Panc1 (cell line): ENCODE measurements around the gene CACNA1C. TPM values are rescaled to one million over a fixed set of nuclear protein-coding genes. Genes with fewer than 3 reads are reported as not detected.

Experiments
- ATAC-seq: fragments of 200-7000 bp; cut with Tn5 transposase; 2 replicates; pipeline ENCODE4 v1.9.1; 2020; ENCODE audit warnings: mild to moderate bottlenecking, moderate library complexity
- BruUV-seq: library from RNA; stranded (reverse); fragments of 400-500 nt; replicated peaks from 2 replicates; lab custom pipeline; 2021; lab: Mats Ljungman, UMichigan
- CTCF ChIA-PET: fragments of 300-600 bp; sonication (Branson Sonifier 250); formaldehyde crosslinking; loops from one replicate; lab custom pipeline; 2022; ENCODE audit warnings: antibody characterized with exemption; lab: Charles Lee
- POLR2A ChIA-PET: fragments of 300-600 bp; sonication (Branson Sonifier 250); formaldehyde crosslinking; loops from one replicate; lab custom pipeline; 2022; ENCODE audit warnings: antibody characterized with exemption; lab: Charles Lee
- DNase-seq: peaks from one replicate; pipeline ENCODE4 v3.0.0-alpha.2; 2010; ENCODE audit warnings: low read depth, low spot score
- H3K27ac ChIP-seq: 2 replicates; pipeline ENCODE4 v1.5.1; 2011; ENCODE audit warnings: mild to moderate bottlenecking, low read length, inconsistent platforms
- H3K27me3 ChIP-seq: fragments of 200-500 bp; sonication (Bioruptor generic); 2 replicates; pipeline ENCODE4 v1.6.0; 2014; ENCODE audit warnings: low read length, inconsistent platforms; ENCODE audit not compliant: control insufficient read depth, insufficient read depth
- H3K36me3 ChIP-seq: fragments of 200-500 bp; sonication (Bioruptor generic); 2 replicates; pipeline ENCODE4 v1.5.1; 2014; ENCODE audit warnings: inconsistent platforms, mild to moderate bottlenecking, low read length, moderate library complexity; ENCODE audit not compliant: control insufficient read depth, insufficient read depth
- H3K4me1 ChIP-seq: 2 replicates; pipeline ENCODE4 v1.5.1; 2011; ENCODE audit warnings: inconsistent platforms, mild to moderate bottlenecking, low read length, moderate library complexity; ENCODE audit not compliant: control insufficient read depth, insufficient read depth
- H3K4me3 ChIP-seq, 2 experiments: 2 replicates each; pipeline ENCODE4 v1.5.1; 2011 to 2012; ENCODE audit warnings: low read depth in 2 of 2, low read length in 2 of 2, mild to moderate bottlenecking in 2 of 2, inconsistent platforms in 1 of 2, moderate library complexity in 1 of 2
- H3K9me3 ChIP-seq: fragments of 200-500 bp; sonication (Bioruptor generic); 2 replicates; pipeline ENCODE4 v1.5.1; 2014; ENCODE audit warnings: low read depth, mild to moderate bottlenecking, inconsistent platforms, low read length, moderate library complexity; ENCODE audit not compliant: control insufficient read depth, insufficient read depth
- POLR2AphosphoS5 ChIP-seq: IDR thresholded peaks from 2 replicates; pipeline ENCODE4 v1.6.1; 2012; ENCODE audit warnings: mild to moderate bottlenecking, low read depth, low read length, moderate library complexity
- SIN3A ChIP-seq: IDR thresholded peaks from 2 replicates; pipeline ENCODE4 v1.6.1; 2012; ENCODE audit warnings: low read depth, mild to moderate bottlenecking, low read length, moderate library complexity, borderline replicate concordance; ENCODE audit not compliant: insufficient read depth
- TCF7L2 ChIP-seq: IDR thresholded peaks from 2 replicates; pipeline ENCODE4 v1.6.1; 2011; ENCODE audit warnings: mild to moderate bottlenecking, low read depth, low read length, inconsistent platforms
- in situ Hi-C: cut with HindIII; loops from 2 replicates; pipeline ENCODE4 v1.10.0; 2016; ENCODE audit warnings: low sequenced_read_pairs, low pct_unique_long_range_greater_than_20kb
- intact Hi-C: fragments of 100-400 bp; cut with micrococcal nuclease; formaldehyde crosslinking; loops from one replicate; pipeline ENCODE4 v1.10.0; 2022; ENCODE audit not compliant: unreplicated experiment
- total RNA-seq: library from RNA; stranded (reverse); gene quantifications from one replicate; pipeline ENCODE4 v1.2.1, GENCODE V29; 2021; ENCODE audit not compliant: unreplicated experiment
- TF ChIP-seq, protein P1 (sequence below): fragments of 450-650 bp; IDR thresholded peaks from 2 replicates; pipeline ENCODE4 v1.5.1; 2017; ENCODE audit warnings: mild to moderate bottlenecking
- TF ChIP-seq, protein P2 (sequence below), 2 experiments: IDR thresholded peaks; 2 replicates each; pipeline ENCODE4 v1.6.1; 2011 to 2012; ENCODE audit warnings: low read depth in 2 of 2, control low read depth in 1 of 2, low read length in 1 of 2, mild to moderate bottlenecking in 1 of 2, moderate library complexity in 1 of 2; ENCODE audit not compliant: insufficient read depth in 1 of 2

CACNA1C gene
- total RNA-seq, 1 experiment from 2014 or later = 0.03 TPM

DNA sequence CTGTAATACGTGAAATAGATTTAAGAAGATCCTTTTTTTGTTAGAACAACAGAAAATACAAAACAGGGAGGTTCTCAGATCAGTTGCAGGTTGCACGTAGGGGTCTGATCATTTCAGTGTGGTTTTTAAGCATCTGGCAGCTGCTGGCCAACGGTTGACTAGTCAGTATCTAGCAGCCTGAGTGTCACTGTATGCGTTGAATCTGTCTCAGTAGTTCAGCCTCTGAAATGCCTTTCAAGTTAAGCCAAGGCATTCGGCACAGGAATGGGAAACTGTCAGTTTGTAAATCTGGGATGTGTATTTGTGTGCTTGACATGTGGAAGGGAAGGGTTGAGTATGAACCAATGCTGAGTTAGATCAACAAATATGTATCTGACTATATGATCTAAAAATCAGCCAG, 165.9 kb downstream of the CACNA1C start:
- BruUV-seq = no TSS peak
- ATAC-seq = no peak
- H3K9me3 ChIP-seq = no peaks in the 10 kb centered on the region
- no peak for DNase-seq
- intact Hi-C loops = no loop called here
- no peaks in the 10 kb centered on the region for H3K36me3 ChIP-seq
- CTCF ChIA-PET = no interaction called here
- peaks cover 2% of the 10 kb centered on the region for H3K27me3 ChIP-seq
- H3K4me3 ChIP-seq = no peak overlapping the region
- in situ Hi-C loops = no loop called here
- TF ChIP-seq TCF7L2 = no peak
- no peak for TF ChIP-seq POLR2AphosphoS5
- TF ChIP-seq SIN3A = no peak
- TF ChIP-seq, protein P1, sequence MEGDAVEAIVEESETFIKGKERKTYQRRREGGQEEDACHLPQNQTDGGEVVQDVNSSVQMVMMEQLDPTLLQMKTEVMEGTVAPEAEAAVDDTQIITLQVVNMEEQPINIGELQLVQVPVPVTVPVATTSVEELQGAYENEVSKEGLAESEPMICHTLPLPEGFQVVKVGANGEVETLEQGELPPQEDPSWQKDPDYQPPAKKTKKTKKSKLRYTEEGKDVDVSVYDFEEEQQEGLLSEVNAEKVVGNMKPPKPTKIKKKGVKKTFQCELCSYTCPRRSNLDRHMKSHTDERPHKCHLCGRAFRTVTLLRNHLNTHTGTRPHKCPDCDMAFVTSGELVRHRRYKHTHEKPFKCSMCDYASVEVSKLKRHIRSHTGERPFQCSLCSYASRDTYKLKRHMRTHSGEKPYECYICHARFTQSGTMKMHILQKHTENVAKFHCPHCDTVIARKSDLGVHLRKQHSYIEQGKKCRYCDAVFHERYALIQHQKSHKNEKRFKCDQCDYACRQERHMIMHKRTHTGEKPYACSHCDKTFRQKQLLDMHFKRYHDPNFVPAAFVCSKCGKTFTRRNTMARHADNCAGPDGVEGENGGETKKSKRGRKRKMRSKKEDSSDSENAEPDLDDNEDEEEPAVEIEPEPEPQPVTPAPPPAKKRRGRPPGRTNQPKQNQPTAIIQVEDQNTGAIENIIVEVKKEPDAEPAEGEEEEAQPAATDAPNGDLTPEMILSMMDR = no peak
- TF ChIP-seq, protein P2, sequence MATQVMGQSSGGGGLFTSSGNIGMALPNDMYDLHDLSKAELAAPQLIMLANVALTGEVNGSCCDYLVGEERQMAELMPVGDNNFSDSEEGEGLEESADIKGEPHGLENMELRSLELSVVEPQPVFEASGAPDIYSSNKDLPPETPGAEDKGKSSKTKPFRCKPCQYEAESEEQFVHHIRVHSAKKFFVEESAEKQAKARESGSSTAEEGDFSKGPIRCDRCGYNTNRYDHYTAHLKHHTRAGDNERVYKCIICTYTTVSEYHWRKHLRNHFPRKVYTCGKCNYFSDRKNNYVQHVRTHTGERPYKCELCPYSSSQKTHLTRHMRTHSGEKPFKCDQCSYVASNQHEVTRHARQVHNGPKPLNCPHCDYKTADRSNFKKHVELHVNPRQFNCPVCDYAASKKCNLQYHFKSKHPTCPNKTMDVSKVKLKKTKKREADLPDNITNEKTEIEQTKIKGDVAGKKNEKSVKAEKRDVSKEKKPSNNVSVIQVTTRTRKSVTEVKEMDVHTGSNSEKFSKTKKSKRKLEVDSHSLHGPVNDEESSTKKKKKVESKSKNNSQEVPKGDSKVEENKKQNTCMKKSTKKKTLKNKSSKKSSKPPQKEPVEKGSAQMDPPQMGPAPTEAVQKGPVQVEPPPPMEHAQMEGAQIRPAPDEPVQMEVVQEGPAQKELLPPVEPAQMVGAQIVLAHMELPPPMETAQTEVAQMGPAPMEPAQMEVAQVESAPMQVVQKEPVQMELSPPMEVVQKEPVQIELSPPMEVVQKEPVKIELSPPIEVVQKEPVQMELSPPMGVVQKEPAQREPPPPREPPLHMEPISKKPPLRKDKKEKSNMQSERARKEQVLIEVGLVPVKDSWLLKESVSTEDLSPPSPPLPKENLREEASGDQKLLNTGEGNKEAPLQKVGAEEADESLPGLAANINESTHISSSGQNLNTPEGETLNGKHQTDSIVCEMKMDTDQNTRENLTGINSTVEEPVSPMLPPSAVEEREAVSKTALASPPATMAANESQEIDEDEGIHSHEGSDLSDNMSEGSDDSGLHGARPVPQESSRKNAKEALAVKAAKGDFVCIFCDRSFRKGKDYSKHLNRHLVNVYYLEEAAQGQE (IDR thresholded peaks at IDR 0.05; ENCODE audit: insufficient read depth in 1 of 2, low read depth in 2 of 2, low read length in 1 of 2) = no peak
- H3K27ac ChIP-seq = no peak overlapping the region
- H3K4me1 ChIP-seq = no peaks in the 10 kb centered on the region
- POLR2A ChIA-PET = no interaction called here

DNA sequence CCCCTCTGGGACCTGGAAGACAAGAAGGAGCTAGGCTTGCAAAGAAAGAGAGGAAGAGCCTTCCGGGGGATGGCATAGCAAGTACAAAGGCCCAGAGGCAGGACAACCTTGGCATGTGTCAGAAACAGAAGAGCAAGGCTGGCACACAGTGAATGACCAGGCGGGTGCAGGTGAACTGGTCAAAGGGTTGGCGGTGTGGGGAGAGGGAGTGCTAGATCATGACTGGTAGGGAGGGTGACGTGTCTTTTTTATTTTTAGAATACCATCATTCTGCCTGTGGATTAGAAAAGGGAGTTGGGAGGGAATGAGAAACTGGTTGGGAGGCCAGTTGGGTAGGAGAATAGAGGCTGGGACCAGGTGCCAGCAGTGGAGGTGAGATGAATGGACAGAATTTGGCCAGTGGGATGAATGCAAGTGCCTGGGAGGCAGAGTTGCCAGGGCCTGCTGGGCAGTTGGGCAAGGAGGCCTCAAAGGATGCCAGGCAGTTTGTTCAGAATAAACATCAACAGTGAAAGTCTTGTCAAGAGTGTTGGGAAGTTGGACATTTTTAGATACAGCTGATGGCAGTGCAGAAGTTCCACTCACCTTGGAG, 168.3 kb downstream of the CACNA1C start:
- in situ Hi-C loops (no loop called here), intact Hi-C loops (no loop called here)
- DNase-seq (no peak), ATAC-seq (no peak)
- TF ChIP-seq TCF7L2 (no peak), SIN3A (no peak), POLR2AphosphoS5 (no peak)
- TF ChIP-seq, protein P2 (IDR thresholded peaks at IDR 0.05; ENCODE audit: insufficient read depth in 1 of 2, low read depth in 2 of 2, low read length in 1 of 2) = no peak
- TF ChIP-seq, protein P1 = no peak
- Histone ChIP-seq H3K4me3 (no peak overlapping the region), H3K27ac (no peak overlapping the region), H3K36me3 (no peaks in the 10 kb centered on the region), H3K4me1 (no peaks in the 10 kb centered on the region), H3K27me3 (peaks cover 2% of the 10 kb centered on the region), H3K9me3 (no peaks in the 10 kb centered on the region)
- ChIA-PET POLR2A (no interaction called here), CTCF (no interaction called here)
- no TSS peak for BruUV-seq
